ENCODE measurements around the gene GAB3.

DNA sequence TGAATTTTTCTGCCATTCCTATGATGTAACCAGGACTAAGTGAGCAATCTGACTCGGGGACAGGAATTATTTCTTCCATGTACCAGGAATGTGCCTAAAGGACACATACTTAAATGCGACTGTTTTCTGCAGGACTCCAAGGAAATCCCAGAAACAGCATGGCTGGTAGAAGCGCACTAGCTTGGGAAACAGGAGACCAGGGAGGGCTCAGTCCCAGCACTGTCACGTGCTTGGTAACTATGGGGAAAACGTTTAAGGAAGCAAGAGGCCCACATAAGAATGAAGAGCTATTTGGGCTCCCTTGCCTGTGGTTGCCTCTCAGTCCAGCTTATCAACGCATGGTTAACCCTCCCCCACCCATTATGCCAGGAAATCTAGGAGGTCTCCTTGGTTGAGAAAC lies 34.8 kb upstream of the GAB3 start:
- TF ChIP-seq, protein P1, sequence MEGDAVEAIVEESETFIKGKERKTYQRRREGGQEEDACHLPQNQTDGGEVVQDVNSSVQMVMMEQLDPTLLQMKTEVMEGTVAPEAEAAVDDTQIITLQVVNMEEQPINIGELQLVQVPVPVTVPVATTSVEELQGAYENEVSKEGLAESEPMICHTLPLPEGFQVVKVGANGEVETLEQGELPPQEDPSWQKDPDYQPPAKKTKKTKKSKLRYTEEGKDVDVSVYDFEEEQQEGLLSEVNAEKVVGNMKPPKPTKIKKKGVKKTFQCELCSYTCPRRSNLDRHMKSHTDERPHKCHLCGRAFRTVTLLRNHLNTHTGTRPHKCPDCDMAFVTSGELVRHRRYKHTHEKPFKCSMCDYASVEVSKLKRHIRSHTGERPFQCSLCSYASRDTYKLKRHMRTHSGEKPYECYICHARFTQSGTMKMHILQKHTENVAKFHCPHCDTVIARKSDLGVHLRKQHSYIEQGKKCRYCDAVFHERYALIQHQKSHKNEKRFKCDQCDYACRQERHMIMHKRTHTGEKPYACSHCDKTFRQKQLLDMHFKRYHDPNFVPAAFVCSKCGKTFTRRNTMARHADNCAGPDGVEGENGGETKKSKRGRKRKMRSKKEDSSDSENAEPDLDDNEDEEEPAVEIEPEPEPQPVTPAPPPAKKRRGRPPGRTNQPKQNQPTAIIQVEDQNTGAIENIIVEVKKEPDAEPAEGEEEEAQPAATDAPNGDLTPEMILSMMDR (IDR thresholded peaks at IDR 0.05; ENCODE audit: insufficient read depth, low read length, poor library complexity, severe bottlenecking), result no peak
- no peak for TF ChIP-seq EZH2phosphoT487 (conservative IDR thresholded peaks at IDR 0.05; ENCODE audit: low read length)

All from SU-DHL-6 (cell line).